Stomach (tissue), 9 donors: ENCODE data around the gene TSPYL6. TPM values are rescaled to one million over a fixed set of nuclear protein-coding genes. Genes with fewer than 3 reads are reported as not detected.
"Not testable (repeated sequence)": the region's sequence is repeated elsewhere in the genome, so short reads cannot be mapped to it uniquely, and the experiment has no call there.

ENCODE experiments used
- DNase-seq, 2 donors: peaks; one replicate each; pipeline versions ENCODE4 v3.0.0 to v3.0.0-alpha.2; 2013 to 2019
- H3K27ac ChIP-seq, 5 donors: fragments of 200-600 bp in 4 of 5; sonication (generic) in 4 of 5; one replicate each; pipeline ENCODE4 v1.5.1; 2013 to 2019; ENCODE audit warnings: mild to moderate bottlenecking in 1 of 5, moderate library complexity in 1 of 5
- H3K27me3 ChIP-seq, 3 donors: fragments of 200-600 bp; sonication (generic); one replicate each; pipeline ENCODE4 v1.5.1; 2017 to 2019; ENCODE audit warnings: mixed run types in 1 of 3
- H3K36me3 ChIP-seq, 4 donors: fragments of 200-600 bp; sonication (generic); 1 replicate in 3 of 4; 2 replicates in 1 of 4; pipeline ENCODE4 v1.5.1; 2016 to 2019
- H3K4me1 ChIP-seq, 4 donors: fragments of 200-600 bp; sonication (generic); one replicate each; pipeline ENCODE4 v1.5.1; 2016 to 2019
- H3K4me3 ChIP-seq, 4 donors: fragments of 200-600 bp; sonication (generic) in 3 of 4; one replicate each; pipeline ENCODE4 v1.5.1; 2016 to 2019; ENCODE audit warnings: mild to moderate bottlenecking in 1 of 4
- H3K9me3 ChIP-seq, 4 donors: fragments of 200-600 bp; sonication (generic); one replicate each; pipeline ENCODE4 v1.5.1; 2016 to 2019
- CTCF ChIP-seq, 7 experiments: fragments of 450-650 bp in 4 of 7; fragments of 200-600 bp in 3 of 7; sonication (generic) in 3 of 7; IDR thresholded peaks; one replicate each; pipeline ENCODE4 v1.5.1; 2016 to 2019; ENCODE audit warnings: antibody characterized with exemption in 7 of 7, control low read depth in 2 of 7, mild to moderate bottlenecking in 1 of 7
- EP300 ChIP-seq: sonication (generic); formaldehyde crosslinking; IDR thresholded peaks from one replicate; pipeline ENCODE4 v1.6.1; 2017; ENCODE audit warnings: antibody characterized with exemption
- POLR2A ChIP-seq, 4 donors: fragments of 450-650 bp; IDR thresholded peaks; one replicate each; pipeline ENCODE4 v1.6.1; 2016; ENCODE audit warnings: antibody characterized with exemption in 4 of 4, control low read depth in 2 of 4, mild to moderate bottlenecking in 1 of 4, moderate library complexity in 1 of 4
- POLR2AphosphoS5 ChIP-seq, 3 donors: sonication (generic); formaldehyde crosslinking; IDR thresholded peaks; one replicate each; pipeline ENCODE4 v1.6.1; 2016; ENCODE audit warnings: antibody characterized with exemption in 3 of 3
- WGBS, 5 donors: extraction: QIAGEN DNeasy Blood & Tissue Kit in 3 of 5; methylation state at CpG; one replicate each; pipeline versions ENCODE4 v1.1.5 to v1.1.7; 2013 to 2018; 5-methylcytosine and 5-hydroxymethylcytosine counted together
- intact Hi-C: fragments of 100-400 bp; cut with DNase I; formaldehyde crosslinking; loops from one replicate; pipeline ENCODE4 v1.15.1; 2023; ENCODE audit warnings: low total_unique reads
- polyA plus RNA-seq, 3 donors: library from polyadenylated mRNA; stranded (reverse); fragments of 200-250 nt; gene quantifications; one replicate each; pipeline ENCODE4 v1.2.3, GENCODE V29; 2013
- total RNA-seq, 5 donors: library from RNA; depleted of rRNA; stranded (reverse); fragments of >200 nt; gene quantifications; one replicate each; pipeline versions ENCODE4 v1.1.0 to v1.2.3, GENCODE V29; 2014 to 2016
- donor health status: healthy with polysubstance abuse.
- donor health status: Bipolar disorder and iron deficiency.
- donor health status: healthy.

Gene TSPYL6
- total and polyA plus RNA-seq, 8 donors: not detected

- no peaks in the 10 kb centered on the region for H3K9me3 ChIP-seq
- no peak overlapping the region for H3K27ac ChIP-seq
- peak in 1 of 2 donors; percentile 14 for DNase-seq
- TF ChIP-seq POLR2AphosphoS5 (IDR thresholded peaks at IDR 0.05) (no peak), POLR2A (IDR thresholded peaks at IDR 0.05) (no peak), CTCF (IDR thresholded peaks at IDR 0.05) (no peak), EP300 (no peak)
- no peaks in the 10 kb centered on the region for H3K27me3 ChIP-seq
- H3K4me3 ChIP-seq: no peak overlapping the region
- intact Hi-C loops: no loop called here
- no peaks in the 10 kb centered on the region for H3K4me1 ChIP-seq
- no peaks in the 10 kb centered on the region for H3K36me3 ChIP-seq
- WGBS, 5 donors: 89 to 95% (median 90%) methylated on average over 6 of the region's 6 CpGs
These were observed 16.0 kb upstream of the TSPYL6 start for GRCh38 chr2:54271843-54272627.

GRCh38 chr2:54271189-54271588 lies 15.2 kb upstream of the TSPYL6 start:
- no peak for DNase-seq
- no peak overlapping the region for H3K4me3 ChIP-seq
- 86 to 94% (median 92%) methylated on average over 4 of the region's 4 CpGs for WGBS, 5 donors

GRCh38 chr2:54267577-54267976 lies 11.5 kb upstream of the TSPYL6 start:
- Histone ChIP-seq H3K9me3 (peaks cover 0 to 5% (median 1%) of the 10 kb centered on the region in 4 donors), H3K27me3 (no peaks in the 10 kb centered on the region), H3K4me1 (no peaks in the 10 kb centered on the region), H3K27ac (no peak overlapping the region), H3K4me3 (no peak overlapping the region), H3K36me3 (no peaks in the 10 kb centered on the region)
- no peak for DNase-seq
- 37 to 84% (median 67%) methylated on average over 1 of the region's 1 CpG for WGBS, 5 donors
- no peak for TF ChIP-seq POLR2A (IDR thresholded peaks at IDR 0.05)
- no peak for TF ChIP-seq POLR2AphosphoS5 (IDR thresholded peaks at IDR 0.05)
- no peak for TF ChIP-seq CTCF (IDR thresholded peaks at IDR 0.05)
- TF ChIP-seq EP300: no peak
- intact Hi-C loops: no loop called here

More at GRCh38 chr2:54271189-54271588, 15.2 kb upstream of the TSPYL6 start:
- Histone ChIP-seq H3K4me1 (no peaks in the 10 kb centered on the region), H3K27ac (no peak overlapping the region), H3K27me3 (no peaks in the 10 kb centered on the region), H3K36me3 (no peaks in the 10 kb centered on the region), H3K9me3 (no peaks in the 10 kb centered on the region)
- no peak for TF ChIP-seq CTCF (IDR thresholded peaks at IDR 0.05)
- no peak for TF ChIP-seq POLR2A (IDR thresholded peaks at IDR 0.05)
- no peak for TF ChIP-seq POLR2AphosphoS5 (IDR thresholded peaks at IDR 0.05)
- TF ChIP-seq EP300: no peak
- intact Hi-C loops: no loop called here

GRCh38 chr2:54265081-54265480 lies 9.1 kb upstream of the TSPYL6 start:
- intact Hi-C loops, H3K4me3 ChIP-seq, DNase-seq, H3K27ac ChIP-seq, H3K27me3 ChIP-seq, H3K9me3 ChIP-seq, H3K36me3 ChIP-seq: not testable (repeated sequence)
- H3K4me1 ChIP-seq: peaks cover 0 to 14% (median 5%) of the 10 kb centered on the region in 4 donors
- 33 to 47% (median 41%) methylated on average over 1 of the region's 1 CpG for WGBS, 5 donors
